Upper lobe of right lung (tissue), 1 donor: Measurements from ENCODE around the gene SPATC1L. TPM values are rescaled to one million over a fixed set of nuclear protein-coding genes. Genes with fewer than 3 reads are reported as not detected.

Source experiments
- ATAC-seq: fragments of 200-7000 bp; cut with Tn5 transposase; one replicate; pipeline ENCODE4 v1.9.1; 2020; ENCODE audit warnings: mild to moderate bottlenecking, moderate library complexity
- DNase-seq: peaks from one replicate; pipeline ENCODE4 v3.0.0-alpha.2; 2020
- H3K27ac ChIP-seq: fragments of 200-600 bp; one replicate; pipeline ENCODE4 v1.8.0; 2022
- H3K27me3 ChIP-seq: fragments of 200-600 bp; one replicate; pipeline ENCODE4 v1.8.0; 2022; ENCODE audit warnings: mild to moderate bottlenecking
- H3K36me3 ChIP-seq: fragments of 200-600 bp; one replicate; pipeline ENCODE4 v1.8.0; 2022
- H3K4me1 ChIP-seq: fragments of 200-600 bp; one replicate; pipeline ENCODE4 v1.8.0; 2022
- H3K4me3 ChIP-seq: fragments of 200-600 bp; one replicate; pipeline ENCODE4 v1.8.0; 2022; ENCODE audit warnings: mild to moderate bottlenecking
- H3K9me3 ChIP-seq: fragments of 200-600 bp; one replicate; pipeline ENCODE4 v1.8.0; 2022
- intact Hi-C: fragments of 100-400 bp; cut with DNase I; formaldehyde crosslinking; loops from one replicate; pipeline ENCODE4 v1.11.0; 2022
- total RNA-seq: library from RNA; stranded (reverse); fragmentation: NEBNext Ultra II Directional; extraction: Animal tissue kit (Norgen Biotek cat#: 25700); gene quantifications from one replicate; pipeline ENCODE4 v1.2.1, GENCODE V29; 2021
- TF ChIP-seq, protein P1 (sequence below): fragments of 200-600 bp; IDR thresholded peaks from one replicate; pipeline ENCODE4 v1.8.0; 2022; ENCODE audit warnings: antibody characterized with exemption
- donor health status: DM: no; HTN: yes; CAD: no; lungs with severe emphysema.

Gene SPATC1L
- total RNA-seq, 1 donor from 2014 or later, result 4.7 TPM

- TF ChIP-seq, protein P1, sequence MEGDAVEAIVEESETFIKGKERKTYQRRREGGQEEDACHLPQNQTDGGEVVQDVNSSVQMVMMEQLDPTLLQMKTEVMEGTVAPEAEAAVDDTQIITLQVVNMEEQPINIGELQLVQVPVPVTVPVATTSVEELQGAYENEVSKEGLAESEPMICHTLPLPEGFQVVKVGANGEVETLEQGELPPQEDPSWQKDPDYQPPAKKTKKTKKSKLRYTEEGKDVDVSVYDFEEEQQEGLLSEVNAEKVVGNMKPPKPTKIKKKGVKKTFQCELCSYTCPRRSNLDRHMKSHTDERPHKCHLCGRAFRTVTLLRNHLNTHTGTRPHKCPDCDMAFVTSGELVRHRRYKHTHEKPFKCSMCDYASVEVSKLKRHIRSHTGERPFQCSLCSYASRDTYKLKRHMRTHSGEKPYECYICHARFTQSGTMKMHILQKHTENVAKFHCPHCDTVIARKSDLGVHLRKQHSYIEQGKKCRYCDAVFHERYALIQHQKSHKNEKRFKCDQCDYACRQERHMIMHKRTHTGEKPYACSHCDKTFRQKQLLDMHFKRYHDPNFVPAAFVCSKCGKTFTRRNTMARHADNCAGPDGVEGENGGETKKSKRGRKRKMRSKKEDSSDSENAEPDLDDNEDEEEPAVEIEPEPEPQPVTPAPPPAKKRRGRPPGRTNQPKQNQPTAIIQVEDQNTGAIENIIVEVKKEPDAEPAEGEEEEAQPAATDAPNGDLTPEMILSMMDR, result no peak
- H3K4me3 ChIP-seq, result no peak overlapping the region
- DNase-seq, result peak; percentile 54
- H3K4me1 ChIP-seq, result no peaks in the 10 kb centered on the region
- peaks cover 43% of the 10 kb centered on the region for H3K36me3 ChIP-seq
- peak overlapping the region; percentile 73 for H3K27ac ChIP-seq
- intact Hi-C loops, result no loop called here
- H3K27me3 ChIP-seq, result no peaks in the 10 kb centered on the region
- ATAC-seq, result no peak
- H3K9me3 ChIP-seq, result no peaks in the 10 kb centered on the region
Observed at GRCh38 chr21:46189959-46190490, 5.8 kb upstream of the SPATC1L start.

GRCh38 chr21:46189213-46189958 is 5.1 kb upstream of the SPATC1L start:
- TF ChIP-seq, protein P1, result no peak
- Histone ChIP-seq H3K9me3 (no peaks in the 10 kb centered on the region), H3K4me1 (no peaks in the 10 kb centered on the region), H3K27me3 (no peaks in the 10 kb centered on the region), H3K27ac (peak overlapping the region; percentile 73), H3K4me3 (no peak overlapping the region), H3K36me3 (peaks cover 37% of the 10 kb centered on the region)
- ATAC-seq (no peak), DNase-seq (peak; percentile 53)
- intact Hi-C loops, result no loop called here

- H3K4me1 ChIP-seq, result peaks cover 3% of the 10 kb centered on the region
- H3K27me3 ChIP-seq, result no peaks in the 10 kb centered on the region
- H3K27ac ChIP-seq, result peak overlapping the region; percentile 73
- peaks cover 28% of the 10 kb centered on the region for H3K36me3 ChIP-seq
- peak; percentile 38 for ATAC-seq
- no peaks in the 10 kb centered on the region for H3K9me3 ChIP-seq
- H3K4me3 ChIP-seq, result no peak overlapping the region
- peak; percentile 58 for DNase-seq
- intact Hi-C loops, result no loop called here
- TF ChIP-seq, protein P1, result no peak
Observed at GRCh38 chr21:46188226-46189212, 4.3 kb upstream of the SPATC1L start.

- no peak for ATAC-seq
- intact Hi-C loops, result no loop called here
- Histone ChIP-seq H3K4me1 (peaks cover 3% of the 10 kb centered on the region), H3K9me3 (no peaks in the 10 kb centered on the region), H3K27me3 (no peaks in the 10 kb centered on the region), H3K27ac (no peak overlapping the region), H3K4me3 (no peak overlapping the region), H3K36me3 (peaks cover 27% of the 10 kb centered on the region)
- DNase-seq, result no peak
- TF ChIP-seq, protein P1, result no peak
Observed at GRCh38 chr21:46187814-46188213, 3.6 kb upstream of the SPATC1L start.

- H3K4me3 ChIP-seq, result no peak overlapping the region
- intact Hi-C loops, result no loop called here
- no peaks in the 10 kb centered on the region for H3K27me3 ChIP-seq
- H3K36me3 ChIP-seq, result peaks cover 22% of the 10 kb centered on the region
- peaks cover 3% of the 10 kb centered on the region for H3K4me1 ChIP-seq
- TF ChIP-seq, protein P1, result no peak
- no peak overlapping the region for H3K27ac ChIP-seq
- H3K9me3 ChIP-seq, result no peaks in the 10 kb centered on the region
- DNase-seq, result peak; percentile 37
- ATAC-seq, result no peak
Observed at GRCh38 chr21:46187261-46187660, 3.0 kb upstream of the SPATC1L start.
